H9 (cell line): ENCODE results near the gene CGB5. TPM values are rescaled to one million over a fixed set of nuclear protein-coding genes. Genes with fewer than 3 reads are reported as not detected.

Experiments
- DNase-seq: peaks from one replicate; pipeline ENCODE4 v3.0.0-alpha.2; 2017
- H2AFZ ChIP-seq: one replicate; pipeline ENCODE4 v1.6.1; 2013; ENCODE audit warnings: mild to moderate bottlenecking, low read length, control low read depth, moderate library complexity
- H2AK5ac ChIP-seq: 2 replicates; pipeline ENCODE4 v1.6.1; 2013; ENCODE audit warnings: low read length, control low read depth, mixed read lengths; ENCODE audit not compliant: insufficient read length
- H2BK120ac ChIP-seq: one replicate; pipeline ENCODE4 v1.6.1; 2013; ENCODE audit warnings: low read depth, mild to moderate bottlenecking, low read length, control low read depth, inconsistent platforms; ENCODE audit not compliant: poor library complexity, severe bottlenecking
- H2BK12ac ChIP-seq: 2 replicates; pipeline ENCODE4 v1.6.1; 2013; ENCODE audit warnings: low read length, control low read depth, mixed read lengths, low read depth; ENCODE audit not compliant: insufficient read length
- H2BK15ac ChIP-seq: 2 replicates; pipeline ENCODE4 v1.6.1; 2013; ENCODE audit warnings: low read depth, low read length, control low read depth
- H2BK20ac ChIP-seq: one replicate; pipeline ENCODE4 v1.6.1; 2013; ENCODE audit warnings: low read depth, mild to moderate bottlenecking, low read length, control low read depth, inconsistent platforms; ENCODE audit not compliant: poor library complexity, severe bottlenecking
- H2BK5ac ChIP-seq: 2 replicates; pipeline ENCODE4 v1.6.1; 2013; ENCODE audit warnings: low read length, control low read depth, mixed read lengths; ENCODE audit not compliant: insufficient read length
- H3K14ac ChIP-seq: 2 replicates; pipeline ENCODE4 v1.6.1; 2013; ENCODE audit warnings: low read length, control low read depth; ENCODE audit not compliant: insufficient read depth
- H3K18ac ChIP-seq: 2 replicates; pipeline ENCODE4 v1.6.1; 2013; ENCODE audit warnings: low read depth, mild to moderate bottlenecking, mixed read lengths, low read length, control low read depth; ENCODE audit not compliant: insufficient read length
- H3K23ac ChIP-seq: 2 replicates; pipeline ENCODE4 v1.6.1; 2013; ENCODE audit warnings: low read length, control low read depth, mixed read lengths, low read depth; ENCODE audit not compliant: insufficient read length
- H3K23me2 ChIP-seq: 2 replicates; pipeline ENCODE4 v1.6.1; 2013; ENCODE audit warnings: low read depth, mild to moderate bottlenecking, mixed read lengths, low read length, control low read depth; ENCODE audit not compliant: insufficient read length, poor library complexity, severe bottlenecking
- H3K27ac ChIP-seq: 2 replicates; pipeline ENCODE4 v1.5.1; 2013; ENCODE audit warnings: low read length, control low read depth, mixed read lengths, low read depth; ENCODE audit not compliant: insufficient read length
- H3K27me3 ChIP-seq: 2 replicates; pipeline ENCODE4 v1.6.1; 2013; ENCODE audit warnings: low read length, control low read depth, inconsistent platforms; ENCODE audit not compliant: insufficient read depth
- H3K4ac ChIP-seq: 2 replicates; pipeline ENCODE4 v1.6.1; 2013; ENCODE audit warnings: low read depth, mild to moderate bottlenecking, control low read depth, inconsistent platforms, low read length, moderate library complexity
- H3K4me1 ChIP-seq: 2 replicates; pipeline ENCODE4 v1.6.1; 2013; ENCODE audit warnings: low read length, control low read depth, inconsistent platforms; ENCODE audit not compliant: insufficient read depth
- H3K4me2 ChIP-seq: 2 replicates; pipeline ENCODE4 v1.6.1; 2013; ENCODE audit warnings: low read length, control low read depth, mixed read lengths; ENCODE audit not compliant: insufficient read length, insufficient read depth
- H3K56ac ChIP-seq: 2 replicates; pipeline ENCODE4 v1.6.1; 2013; ENCODE audit warnings: low read depth, mild to moderate bottlenecking, mixed read lengths, low read length, control low read depth; ENCODE audit not compliant: insufficient read length
- H3K79me1 ChIP-seq: 2 replicates; pipeline ENCODE4 v1.6.1; 2013; ENCODE audit warnings: low read depth, mild to moderate bottlenecking, moderate library complexity, low read length, control low read depth, inconsistent platforms; ENCODE audit not compliant: insufficient read depth, poor library complexity, severe bottlenecking
- H3K79me2 ChIP-seq: 2 replicates; pipeline ENCODE4 v1.6.1; 2013; ENCODE audit warnings: low read length, control low read depth, inconsistent platforms; ENCODE audit not compliant: insufficient read depth
- H3K9ac ChIP-seq: 2 replicates; pipeline ENCODE4 v1.6.1; 2013; ENCODE audit warnings: low read length, control low read depth, mixed read lengths; ENCODE audit not compliant: insufficient read length; ENCODE audit errors: extremely low read depth
- H3K9me3 ChIP-seq: one replicate; pipeline ENCODE4 v1.6.1; 2013; ENCODE audit warnings: low read depth, low read length, inconsistent platforms; ENCODE audit not compliant: control insufficient read depth
- H3T11ph ChIP-seq: one replicate; pipeline ENCODE4 v1.6.1; 2013; ENCODE audit warnings: mild to moderate bottlenecking, low read length, control low read depth, inconsistent platforms
- H4K20me1 ChIP-seq: one replicate; pipeline ENCODE4 v1.6.1; 2013; ENCODE audit not compliant: control insufficient read depth, insufficient read length, insufficient read depth
- H4K5ac ChIP-seq: 2 replicates; pipeline ENCODE4 v1.6.1; 2013; ENCODE audit warnings: low read depth, mild to moderate bottlenecking, mixed read lengths, low read length, control low read depth; ENCODE audit not compliant: insufficient read length
- H4K8ac ChIP-seq: replicated peaks from 2 replicates; pipeline ENCODE4 v1.6.1; 2013; ENCODE audit warnings: low read length, control low read depth, mixed read lengths, low read depth; ENCODE audit not compliant: insufficient read length
- H4K91ac ChIP-seq: 2 replicates; pipeline ENCODE4 v1.6.1; 2013; ENCODE audit warnings: low read depth, mild to moderate bottlenecking, moderate library complexity, mixed read lengths, low read length, control low read depth; ENCODE audit not compliant: insufficient read length
- H3K27ac Mint-ChIP-seq, 3 experiments: 2 replicates in 2 of 3; 3 replicates in 1 of 3; pipeline ENCODE4 v1.8.0; 2020 to 2021; ENCODE audit warnings: mixed read lengths in 3 of 3, mild to moderate bottlenecking in 1 of 3, moderate library complexity in 1 of 3
- H3K27me3 Mint-ChIP-seq: 2 replicates; pipeline ENCODE4 v1.8.0; 2021; ENCODE audit warnings: low read depth, mild to moderate bottlenecking, moderate library complexity, mixed read lengths
- H3K36me3 Mint-ChIP-seq, 3 experiments: 2 replicates in 2 of 3; 3 replicates in 1 of 3; pipeline ENCODE4 v1.8.0; 2020 to 2021; ENCODE audit warnings: low read depth in 3 of 3, mixed read lengths in 3 of 3; ENCODE audit not compliant: insufficient read depth in 1 of 3
- H3K4me1 Mint-ChIP-seq, 2 experiments: 2 replicates each; pipeline ENCODE4 v1.8.0; 2020; ENCODE audit warnings: mixed read lengths in 2 of 2
- H3K4me3 Mint-ChIP-seq, 2 experiments: 2 replicates in 1 of 2; 3 replicates in 1 of 2; pipeline ENCODE4 v1.8.0; 2020 to 2021; ENCODE audit warnings: mild to moderate bottlenecking in 2 of 2, mixed read lengths in 2 of 2, moderate library complexity in 1 of 2
- H3K9me3 Mint-ChIP-seq, 2 experiments: 2 replicates in 1 of 2; 3 replicates in 1 of 2; pipeline ENCODE4 v1.8.0; 2020; ENCODE audit warnings: mild to moderate bottlenecking in 2 of 2, mixed read lengths in 2 of 2, moderate library complexity in 1 of 2
- CTCF ChIP-seq: fragments of 200-600 bp; sonication (generic); conservative IDR thresholded peaks from 3 replicates; pipeline ENCODE4 v1.8.0; 2021; ENCODE audit warnings: antibody characterized with exemption, mild to moderate bottlenecking
- WGBS: extraction: QIAGEN DNeasy Blood & Tissue Kit; methylation state at CpG from one replicate; pipeline ENCODE4 v1.1.7; 2013; ENCODE audit warnings: missing lambda C conversion rate, low lambda C conversion rate, mixed read lengths; ENCODE audit not compliant: insufficient read length; ENCODE audit errors: extremely low coverage; 5-methylcytosine and 5-hydroxymethylcytosine counted together
- total RNA-seq: library from RNA; stranded (reverse); gene quantifications from 2 replicates; pipeline ENCODE4 v1.2.1, GENCODE V29; 2021

CGB5 gene
- total RNA-seq, 1 experiment from 2014 or later = not detected

- no peak overlapping the region for H4K5ac ChIP-seq
- H2BK5ac ChIP-seq = no peak overlapping the region
- H3K4me1 ChIP-seq = no peaks in the 10 kb centered on the region
- no peak overlapping the region for H2BK15ac ChIP-seq
- Mint-ChIP-seq H3K27me3 (no peaks in the 10 kb centered on the region), H3K9me3 (no peaks in the 10 kb centered on the region), H3K4me3 (no peak overlapping the region), H3K27ac (no peak overlapping the region), H3K36me3 (peaks cover 31 to 84% (median 81%) of the 10 kb centered on the region in 3 experiments; a peak in 6 of 7 replicates), H3K4me1 (no peaks in the 10 kb centered on the region)
- H3K56ac ChIP-seq = no peak overlapping the region
- no peak overlapping the region for H3K27ac ChIP-seq
- no peak overlapping the region for H2BK120ac ChIP-seq
- H4K91ac ChIP-seq = no peak overlapping the region
- no peak for DNase-seq
- no peaks in the 10 kb centered on the region for H3K9me3 ChIP-seq
- no peak overlapping the region for H3K4ac ChIP-seq
- no peak overlapping the region for H2AK5ac ChIP-seq
- no peak overlapping the region for H2BK12ac ChIP-seq
- H3K27me3 ChIP-seq = no peaks in the 10 kb centered on the region
- no peak overlapping the region for H2AFZ ChIP-seq
- no peak overlapping the region for H3K14ac ChIP-seq
- WGBS = no CpG with 5 or more reads among the region's 17 CpGs
- no peak overlapping the region for H3K23ac ChIP-seq
- no peak overlapping the region for H2BK20ac ChIP-seq
- H4K8ac ChIP-seq = no peak overlapping the region
- no peak for TF ChIP-seq CTCF
- no peak overlapping the region for H3K9ac ChIP-seq
- no peaks in the 10 kb centered on the region for H3K79me2 ChIP-seq
- H3K79me1 ChIP-seq = no peaks in the 10 kb centered on the region
- H4K20me1 ChIP-seq = no peaks in the 10 kb centered on the region
- no peak overlapping the region for H3K4me2 ChIP-seq
- H3K18ac ChIP-seq = no peak overlapping the region
- H3K23me2 ChIP-seq = no peaks in the 10 kb centered on the region
- no peak overlapping the region for H3T11ph ChIP-seq
Measured at GRCh38 chr19:49011194-49011593, 32.5 kb upstream of the CGB5 start.
